PC-9 (cell line): ENCODE data around the gene IQSEC3. TPM values are rescaled to one million over a fixed set of nuclear protein-coding genes. Genes with fewer than 3 reads are reported as not detected.
"Not testable (repeated sequence)": the region's sequence is repeated elsewhere in the genome, so short reads cannot be mapped to it uniquely, and the experiment has no call there.

Experiments
- BruUV-seq: library from RNA; stranded (reverse); fragments of 400-500 nt; replicated peaks from 2 replicates; lab custom pipeline; 2021; lab: Mats Ljungman, UMichigan
- CTCF ChIA-PET: fragments of 300-600 bp; sonication (Branson Sonifier 250); formaldehyde crosslinking; loops from one replicate; lab custom pipeline; 2022; ENCODE audit warnings: antibody characterized with exemption; lab: Charles Lee
- POLR2A ChIA-PET: fragments of 300-600 bp; sonication (Branson Sonifier 250); formaldehyde crosslinking; loops from one replicate; lab custom pipeline; 2022; ENCODE audit warnings: antibody characterized with exemption; ENCODE audit not compliant: unreplicated experiment; lab: Charles Lee
- DNase-seq, 2 experiments: peaks; one replicate each; pipeline versions ENCODE4 v3.0.0 to v3.0.0-alpha.2; 2015 to 2022; ENCODE audit warnings: mixed read lengths in 1 of 2
- H2AFZ ChIP-seq: fragments of 200-600 bp; sonication (generic); 2 replicates; pipeline ENCODE4 v1.8.1; 2017; ENCODE audit warnings: antibody characterized with exemption
- H3F3A ChIP-seq: fragments of 200-600 bp; sonication (generic); 2 replicates; pipeline ENCODE4 v1.8.1; 2017; ENCODE audit warnings: antibody characterized with exemption, mild to moderate bottlenecking, low read depth; ENCODE audit not compliant: insufficient read depth
- H3K27ac ChIP-seq: fragments of 200-600 bp; sonication (generic); 2 replicates; pipeline ENCODE4 v1.6.1; 2016; ENCODE audit warnings: mixed run types
- H3K27me3 ChIP-seq: fragments of 200-600 bp; sonication (generic); 2 replicates; pipeline ENCODE4 v1.6.1; 2016; ENCODE audit warnings: low read depth, mixed run types; ENCODE audit not compliant: insufficient read depth
- H3K36me3 ChIP-seq: fragments of 200-600 bp; sonication (generic); 2 replicates; pipeline ENCODE4 v1.6.1; 2016; ENCODE audit warnings: low read depth, mixed run types
- H3K4me1 ChIP-seq: fragments of 200-600 bp; sonication (generic); replicated peaks from 2 replicates; pipeline ENCODE4 v1.6.1; 2016; ENCODE audit warnings: mixed run types; ENCODE audit not compliant: insufficient read depth
- H3K4me2 ChIP-seq: fragments of 200-600 bp; sonication (generic); 2 replicates; pipeline ENCODE4 v1.6.1; 2017; ENCODE audit warnings: mixed run types
- H3K4me3 ChIP-seq: fragments of 200-600 bp; sonication (generic); 2 replicates; pipeline ENCODE4 v1.6.1; 2016; ENCODE audit warnings: mixed run types
- H3K79me2 ChIP-seq: fragments of 200-600 bp; sonication (generic); 2 replicates; pipeline ENCODE4 v1.6.1; 2017; ENCODE audit warnings: low read depth, mixed run types
- H3K9me2 ChIP-seq: fragments of 200-600 bp; sonication (generic); 2 replicates; pipeline ENCODE4 v1.8.1; 2017; ENCODE audit warnings: mild to moderate bottlenecking; ENCODE audit not compliant: insufficient read depth
- H3K9me3 ChIP-seq: fragments of 200-600 bp; sonication (generic); 2 replicates; pipeline ENCODE4 v1.8.1; 2016; ENCODE audit warnings: low read depth; ENCODE audit not compliant: insufficient read depth
- H4K20me1 ChIP-seq: fragments of 200-600 bp; sonication (generic); 2 replicates; pipeline ENCODE4 v1.8.1; 2017; ENCODE audit not compliant: insufficient read depth
- CTCF ChIP-seq: fragments of 200-600 bp; sonication (generic); conservative IDR thresholded peaks from 2 replicates; pipeline ENCODE4 v1.6.1; 2017; ENCODE audit warnings: mixed run types, antibody characterized with exemption, mild to moderate bottlenecking, moderate library complexity
- EZH2 ChIP-seq: fragments of 200-600 bp; sonication (generic); IDR thresholded peaks from 2 replicates; pipeline ENCODE4 v1.8.0; 2017; ENCODE audit warnings: antibody characterized with exemption, low read depth
- intact Hi-C: fragments of 100-400 bp; cut with micrococcal nuclease; formaldehyde crosslinking; loops from one replicate; pipeline ENCODE4 v1.10.0; 2022; ENCODE audit not compliant: unreplicated experiment
- total RNA-seq: library from RNA; stranded (reverse); gene quantifications from 2 replicates; pipeline ENCODE4 v1.2.3, GENCODE V29; 2021

Gene IQSEC3
- total RNA-seq, 1 experiment from 2014 or later = not detected

DNA sequence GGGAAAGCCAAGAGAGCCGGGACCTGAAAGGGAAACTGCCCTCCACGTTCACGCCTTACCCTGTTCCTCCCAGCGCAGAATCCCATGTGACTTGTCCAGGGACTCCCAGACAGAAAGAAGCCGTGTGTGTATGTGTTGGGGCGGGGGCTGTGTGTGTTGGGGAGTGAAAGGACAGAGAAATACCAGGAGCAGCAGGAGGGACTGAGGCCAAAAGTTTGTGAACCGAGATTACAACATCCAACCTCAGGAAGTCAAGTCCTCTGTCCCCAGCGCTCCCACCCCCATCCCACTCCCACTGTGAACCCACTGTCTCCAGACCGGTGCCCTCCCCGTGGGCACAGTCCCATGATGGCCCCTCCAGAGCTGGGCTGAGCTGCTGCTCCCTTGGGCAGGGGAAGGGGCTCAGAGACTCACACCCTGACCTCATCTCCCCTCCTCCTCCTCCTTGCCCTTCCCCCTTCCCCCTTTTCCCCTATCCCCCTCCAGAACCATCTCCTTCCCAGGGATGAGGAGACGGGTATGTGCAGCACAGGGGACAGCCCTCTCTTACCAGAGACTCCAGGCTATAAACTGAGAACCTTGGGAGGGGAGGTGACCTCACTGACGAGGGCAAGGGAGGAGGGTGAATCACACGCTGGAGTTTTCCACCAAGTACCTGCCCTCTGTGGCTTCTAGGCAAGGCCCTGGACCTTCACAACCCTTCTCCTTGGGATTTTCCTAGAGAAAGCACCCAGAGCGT lies 147.6 kb downstream of the IQSEC3 start, which contains the start of gene SLC6A12:
TSS of gene SLC6A12 (minus strand) at position 155 of the 739 bp plus-strand sequence. CDS start 4,171 bp downstream, outside the sequence.
- Histone ChIP-seq H3K9me2 (no peaks in the 10 kb centered on the region), H2AFZ (no peak within 1 kb of the TSS), H4K20me1 (no peaks in the 10 kb centered on the region), H3K79me2 (no peaks in the 10 kb centered on the region), H3K36me3 (no peaks in the 10 kb centered on the region), H3K9me3 (no peaks in the 10 kb centered on the region), H3K4me1 (no peaks in the 10 kb centered on the region), H3K27me3 (peaks cover 90% of the 10 kb centered on the region), H3K4me2 (no peak within 1 kb of the TSS), H3K4me3 (no peak within 1 kb of the TSS), H3K27ac (no peak within 1 kb of the TSS), H3F3A (no peaks in the 10 kb centered on the region)
- TF ChIP-seq CTCF = no peak
- no peak for TF ChIP-seq EZH2
- DNase-seq = no peak
- no TSS peak for BruUV-seq
- intact Hi-C loops = no loop called here
- ChIA-PET POLR2A (no interaction called here), CTCF (no interaction called here)

DNA sequence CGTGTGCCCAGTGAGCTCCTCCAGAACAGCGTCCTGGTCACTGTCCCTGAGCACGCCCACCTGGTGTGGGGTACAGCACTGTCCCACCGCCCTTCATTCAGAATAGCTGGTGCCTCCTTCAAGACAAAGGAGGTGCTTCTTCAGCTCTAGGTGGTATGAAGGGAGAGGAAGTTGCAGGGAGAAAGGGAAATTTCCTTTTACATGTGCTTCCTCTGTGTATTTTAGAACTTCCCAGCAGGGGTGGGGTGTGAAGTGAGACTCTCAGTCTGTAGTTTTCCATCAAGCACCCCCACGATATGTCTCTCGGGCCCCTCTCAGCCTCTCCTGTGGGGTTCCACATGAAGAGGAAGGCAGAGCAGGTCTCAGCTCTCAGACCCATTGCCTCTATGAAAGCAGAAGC lies 148.5 kb downstream of the IQSEC3 start:
- DNase-seq = no peak
- POLR2A ChIA-PET = no interaction called here
- Histone ChIP-seq H3K4me3 (no peak overlapping the region), H3K4me1 (no peaks in the 10 kb centered on the region), H4K20me1 (no peaks in the 10 kb centered on the region), H3K36me3 (no peaks in the 10 kb centered on the region), H3K79me2 (no peaks in the 10 kb centered on the region), H3K4me2 (no peak overlapping the region), H3K9me2 (no peaks in the 10 kb centered on the region), H3F3A (no peaks in the 10 kb centered on the region), H3K27me3 (peaks cover 90% of the 10 kb centered on the region), H3K27ac (no peak overlapping the region), H3K9me3 (no peaks in the 10 kb centered on the region), H2AFZ (no peak overlapping the region)
- CTCF ChIA-PET = no interaction called here
- BruUV-seq = no TSS peak
- intact Hi-C loops = no loop called here
- TF ChIP-seq CTCF = no peak
- no peak for TF ChIP-seq EZH2

GRCh38 chr12:217029-217428 lies 150.5 kb downstream of the IQSEC3 start:
- CTCF ChIA-PET, H2AFZ ChIP-seq: not testable (repeated sequence)
- peaks cover 87% of the 10 kb centered on the region for H3K27me3 ChIP-seq

More at GRCh38 chr12:217029-217428, 150.5 kb downstream of the IQSEC3 start:
- H3K36me3 ChIP-seq, intact Hi-C loops, H3K79me2 ChIP-seq, H4K20me1 ChIP-seq, DNase-seq, H3K4me2 ChIP-seq, H3K4me3 ChIP-seq, H3K9me3 ChIP-seq, H3K27ac ChIP-seq, H3F3A ChIP-seq, H3K4me1 ChIP-seq, BruUV-seq, POLR2A ChIA-PET, H3K9me2 ChIP-seq: not testable (repeated sequence)
